Duodenal mucosa (tissue), 2 donors: ENCODE measurements around the gene CTLA4.

Experiments used
- H3K27ac ChIP-seq: one replicate; pipeline ENCODE4 v1.7.0; 2013; ENCODE audit warnings: low read depth, low read length
- H3K27me3 ChIP-seq, 2 donors: one replicate each; pipeline ENCODE4 v1.7.0; 2013; ENCODE audit warnings: low read length in 2 of 2, control low read depth in 1 of 2; ENCODE audit not compliant: insufficient read depth in 2 of 2, control insufficient read depth in 1 of 2
- H3K36me3 ChIP-seq, 2 donors: one replicate each; pipeline ENCODE4 v1.7.0; 2013; ENCODE audit warnings: low read length in 2 of 2, control low read depth in 1 of 2; ENCODE audit not compliant: insufficient read depth in 2 of 2, control insufficient read depth in 1 of 2
- H3K4me1 ChIP-seq, 2 donors: one replicate each; pipeline ENCODE4 v1.7.0; 2013; ENCODE audit warnings: low read length in 2 of 2, control low read depth in 1 of 2; ENCODE audit not compliant: insufficient read depth in 2 of 2, control insufficient read depth in 1 of 2
- H3K4me3 ChIP-seq, 2 donors: one replicate each; pipeline ENCODE4 v1.7.0; 2013; ENCODE audit warnings: low read length in 2 of 2, low read depth in 1 of 2
- H3K9ac ChIP-seq, 2 donors: one replicate each; pipeline ENCODE4 v1.7.0; 2013; ENCODE audit warnings: low read length in 2 of 2, low read depth in 1 of 2
- H3K9me3 ChIP-seq, 2 donors: one replicate each; pipeline ENCODE4 v1.7.0; 2013; ENCODE audit warnings: low read length in 2 of 2, control low read depth in 1 of 2; ENCODE audit not compliant: control insufficient read depth in 1 of 2

CTLA4 gene

DNA sequence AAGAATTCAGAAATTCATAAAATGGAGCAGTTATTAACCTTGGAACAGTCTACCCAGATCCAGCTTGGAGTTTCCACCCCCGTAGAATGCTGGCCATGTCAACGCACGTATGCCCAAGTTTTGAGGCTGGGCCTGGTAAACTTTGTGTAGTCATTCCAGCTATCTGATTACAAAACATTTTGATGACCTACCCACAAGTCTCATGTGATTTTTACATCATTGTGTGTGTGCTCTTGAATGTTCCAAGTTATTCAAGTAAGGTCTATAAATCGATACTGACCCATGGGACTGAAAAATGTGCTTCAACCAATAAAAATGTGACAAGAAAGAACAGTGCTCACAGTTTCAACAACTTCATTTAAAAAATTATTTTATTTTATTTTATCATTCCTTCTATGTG is 36.5 kb downstream of the CTLA4 start:
- Histone ChIP-seq H3K27ac (no peak overlapping the region), H3K27me3 (no peaks in the 10 kb centered on the region), H3K4me1 (peaks cover 11% of the 10 kb centered on the region in 2 donors), H3K4me3 (no peak overlapping the region), H3K9me3 (peaks cover 7 to 9% of the 10 kb centered on the region in 2 donors), H3K9ac (no peak overlapping the region), H3K36me3 (no peaks in the 10 kb centered on the region)

DNA sequence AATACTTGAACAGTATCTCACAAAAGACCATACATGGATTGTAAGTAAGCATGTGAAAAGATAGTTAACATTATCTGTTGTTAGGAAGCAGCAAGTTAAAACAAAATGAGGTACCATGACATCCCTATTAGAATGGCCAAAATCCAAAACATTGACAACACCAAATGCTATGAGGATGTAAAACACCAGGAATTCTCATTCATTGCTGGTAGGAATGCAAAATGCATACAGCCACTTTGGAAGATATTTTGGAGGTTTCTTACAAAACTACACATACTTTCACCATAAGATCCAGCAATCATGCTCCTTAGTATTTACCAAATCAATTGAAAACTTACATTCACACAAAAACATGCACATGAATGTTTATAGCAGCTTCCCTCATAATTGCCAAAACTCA is 38.1 kb downstream of the CTLA4 start:
- H3K27ac ChIP-seq: no peak overlapping the region
- no peaks in the 10 kb centered on the region for H3K27me3 ChIP-seq
- H3K36me3 ChIP-seq: no peaks in the 10 kb centered on the region
- H3K4me1 ChIP-seq: peaks cover 20 to 24% of the 10 kb centered on the region in 2 donors
- H3K9ac ChIP-seq: no peak overlapping the region
- peaks cover 7 to 9% of the 10 kb centered on the region in 2 donors for H3K9me3 ChIP-seq
- no peak overlapping the region for H3K4me3 ChIP-seq

DNA sequence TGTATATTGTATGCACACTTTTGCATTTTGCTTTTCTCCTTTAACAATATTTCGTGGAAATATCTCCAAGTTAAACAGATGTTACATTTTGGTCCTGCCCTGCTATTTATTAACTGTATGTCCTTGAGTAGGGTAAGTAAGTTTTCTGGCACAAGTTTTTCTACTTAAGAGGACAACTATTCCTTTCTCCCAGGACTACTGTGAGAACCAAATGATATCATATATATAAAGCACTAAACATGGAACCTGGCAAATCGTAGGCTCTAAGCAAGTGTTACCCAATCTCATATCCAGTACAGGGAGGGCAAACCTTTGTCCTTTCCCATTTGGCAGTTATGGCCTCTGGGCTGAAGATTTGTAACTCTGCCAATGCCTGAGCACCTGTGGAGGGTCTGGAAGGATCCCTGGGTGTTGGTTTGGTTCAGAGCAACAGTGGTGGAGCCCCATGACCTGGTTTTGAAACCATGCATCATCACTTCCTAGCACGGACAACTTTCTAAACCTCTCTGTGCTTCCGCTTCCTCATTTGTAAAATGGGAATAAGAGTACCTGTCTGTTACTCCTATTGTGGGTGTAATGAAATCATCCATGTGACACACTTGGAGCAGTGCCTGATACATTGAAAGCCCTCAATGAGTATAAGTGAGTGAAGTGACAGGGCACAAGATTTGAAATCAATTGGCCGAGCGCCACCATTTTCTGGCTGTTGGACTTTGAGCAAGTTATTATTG is 40.7 kb downstream of the CTLA4 start:
- H3K9ac ChIP-seq: no peak overlapping the region
- peak overlapping the region in 1 of 2 donors; percentile 23 for H3K4me3 ChIP-seq
- peaks cover 20 to 24% of the 10 kb centered on the region in 2 donors for H3K4me1 ChIP-seq
- H3K27ac ChIP-seq: no peak overlapping the region
- no peaks in the 10 kb centered on the region for H3K27me3 ChIP-seq
- no peaks in the 10 kb centered on the region for H3K9me3 ChIP-seq
- H3K36me3 ChIP-seq: no peaks in the 10 kb centered on the region

DNA sequence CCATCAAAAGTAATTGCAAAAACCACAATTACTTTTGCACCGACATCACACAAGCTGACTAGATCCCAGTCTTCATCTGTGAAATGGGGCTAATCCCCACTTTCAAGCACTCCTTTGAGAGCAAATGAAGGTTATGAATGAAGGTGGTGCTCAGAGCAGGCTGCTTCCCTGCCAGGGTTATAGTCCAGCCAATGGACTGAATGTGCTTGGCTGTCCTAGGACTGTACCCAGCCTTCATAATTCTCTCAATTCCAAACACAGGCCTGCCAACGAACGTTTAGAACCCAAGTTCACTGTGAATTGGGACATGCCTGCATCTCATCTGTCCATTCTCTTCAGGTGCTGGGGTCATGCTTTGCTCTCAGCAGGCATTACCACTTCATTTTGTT is 41.2 kb downstream of the CTLA4 start:
- peak overlapping the region in 1 of 2 donors; percentile 26 for H3K4me3 ChIP-seq
- no peaks in the 10 kb centered on the region for H3K9me3 ChIP-seq
- H3K27ac ChIP-seq: no peak overlapping the region

DNA sequence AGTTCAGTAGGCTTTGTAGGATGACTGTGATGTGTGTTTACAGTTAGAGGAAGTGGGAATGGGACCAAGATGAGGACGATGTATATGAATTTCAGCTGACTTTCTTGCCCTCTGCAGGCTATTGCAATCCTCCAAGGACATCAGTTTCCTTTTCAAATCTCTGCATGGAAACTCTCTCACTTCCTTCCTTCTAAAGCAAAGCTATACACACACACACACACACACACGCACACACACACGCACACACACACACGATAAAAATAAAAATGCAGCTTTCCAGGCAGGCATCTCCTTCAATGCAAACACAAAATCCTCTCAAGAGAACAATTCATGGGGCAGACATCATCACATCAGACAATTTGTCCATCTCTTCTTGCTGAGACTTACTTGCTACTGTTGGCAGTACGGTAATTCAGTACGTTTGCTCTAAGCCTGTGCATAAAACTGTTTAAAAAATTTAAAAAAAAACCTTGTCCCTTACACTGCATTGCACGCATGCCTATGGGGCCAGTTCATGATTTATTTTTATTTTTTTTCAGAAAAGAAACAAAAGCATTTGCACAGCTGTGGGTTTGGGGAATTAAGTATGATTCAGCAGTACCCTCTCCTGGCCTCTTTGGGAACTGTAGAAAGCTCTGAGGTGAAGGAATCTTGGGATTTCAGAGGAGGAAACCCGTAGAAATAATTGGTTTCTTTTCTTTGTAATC is 41.8 kb downstream of the CTLA4 start:
- Histone ChIP-seq H3K9me3 (no peaks in the 10 kb centered on the region), H3K27ac (no peak overlapping the region), H3K36me3 (no peaks in the 10 kb centered on the region), H3K27me3 (no peaks in the 10 kb centered on the region), H3K4me3 (peak overlapping the region; percentile 26 to 29), H3K4me1 (peaks cover 20 to 24% of the 10 kb centered on the region in 2 donors), H3K9ac (no peak overlapping the region)

More for the DNA sequence above, 41.2 kb downstream of the CTLA4 start:
- H3K36me3 ChIP-seq: no peaks in the 10 kb centered on the region
- H3K9ac ChIP-seq: no peak overlapping the region
- H3K4me1 ChIP-seq: peaks cover 20 to 24% of the 10 kb centered on the region in 2 donors
- no peaks in the 10 kb centered on the region for H3K27me3 ChIP-seq

DNA sequence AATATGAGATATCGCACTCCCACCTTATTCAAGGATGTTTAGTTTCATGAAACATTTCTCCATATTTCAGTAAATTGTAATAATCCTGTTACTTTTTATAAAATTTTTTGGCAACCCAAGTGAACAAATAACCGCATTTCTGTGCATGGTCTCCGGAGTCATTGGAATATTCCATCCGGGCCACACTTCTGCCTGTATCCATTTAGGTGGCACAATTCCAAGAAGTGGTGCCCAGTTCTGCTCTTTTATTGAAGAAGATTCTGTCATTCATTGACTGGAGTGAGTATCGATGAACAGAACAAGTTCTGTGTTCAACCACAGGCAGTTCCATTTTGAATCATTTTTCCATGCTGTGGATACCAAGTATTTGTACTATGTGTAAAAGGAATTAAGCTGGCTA is 42.4 kb downstream of the CTLA4 start:
- H3K27ac ChIP-seq: no peak overlapping the region
- no peak overlapping the region for H3K9ac ChIP-seq
- H3K4me3 ChIP-seq: no peak overlapping the region
- peaks cover 20 to 24% of the 10 kb centered on the region in 2 donors for H3K4me1 ChIP-seq
- no peaks in the 10 kb centered on the region for H3K9me3 ChIP-seq
- no peaks in the 10 kb centered on the region for H3K36me3 ChIP-seq
- H3K27me3 ChIP-seq: no peaks in the 10 kb centered on the region

DNA sequence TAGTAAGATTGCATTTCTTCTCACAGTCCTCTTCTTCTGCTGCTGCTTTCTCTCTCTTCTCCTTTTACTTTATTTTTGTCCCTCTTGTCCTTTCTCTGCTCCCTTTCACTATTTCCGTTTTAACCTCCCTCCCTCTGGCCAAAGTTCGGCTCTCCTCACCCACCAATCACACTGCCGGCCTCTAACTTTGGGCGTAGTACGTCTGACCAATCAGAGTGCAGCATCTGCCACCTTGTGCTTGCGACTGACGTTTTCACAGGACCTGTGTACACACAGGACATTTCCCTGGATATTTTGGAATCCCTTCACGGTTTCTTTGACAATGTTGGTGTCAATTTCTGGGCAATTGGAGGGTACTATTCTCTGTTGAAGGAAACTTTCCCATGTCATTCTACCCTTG is 46.4 kb downstream of the CTLA4 start:
- Histone ChIP-seq H3K36me3 (no peaks in the 10 kb centered on the region), H3K27me3 (peaks cover 0 to 4% of the 10 kb centered on the region in 2 donors), H3K4me1 (peaks cover 11 to 13% of the 10 kb centered on the region in 2 donors), H3K9ac (no peak overlapping the region), H3K4me3 (no peak overlapping the region), H3K27ac (no peak overlapping the region), H3K9me3 (no peaks in the 10 kb centered on the region)

DNA sequence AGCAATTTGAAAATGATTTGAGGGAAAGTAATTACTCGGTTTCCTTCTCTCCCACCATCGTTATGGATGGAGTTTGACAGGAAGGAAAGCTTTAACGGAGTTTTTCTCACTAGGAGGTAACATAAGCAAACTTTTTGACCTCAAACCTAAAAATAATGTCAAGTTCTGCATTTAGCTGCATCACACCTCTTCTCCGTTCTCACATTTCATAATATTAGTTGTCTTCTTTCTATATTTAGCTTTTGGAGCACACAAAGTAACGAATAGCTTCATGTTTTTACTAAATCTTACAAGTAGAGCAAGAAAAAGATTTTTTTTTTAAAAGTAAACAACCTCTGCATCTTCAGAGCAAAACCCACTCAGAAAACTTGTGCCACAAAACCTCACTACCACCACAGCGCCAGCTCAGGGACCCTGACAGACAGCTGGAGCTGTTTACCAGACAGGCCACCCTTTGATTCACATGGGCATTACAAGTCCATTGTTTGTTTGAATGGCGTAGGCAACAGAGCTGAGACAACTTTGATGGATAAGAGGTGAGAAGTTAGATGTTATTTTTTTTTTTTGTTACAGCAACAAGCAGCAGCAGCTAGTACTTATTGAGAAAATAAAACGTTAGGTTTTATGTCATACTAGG is 47.1 kb downstream of the CTLA4 start:
- H3K4me1 ChIP-seq: peaks cover 4 to 6% of the 10 kb centered on the region in 2 donors
- no peak overlapping the region for H3K9ac ChIP-seq
- no peak overlapping the region for H3K27ac ChIP-seq
- no peaks in the 10 kb centered on the region for H3K36me3 ChIP-seq
- H3K27me3 ChIP-seq: peaks cover 0 to 4% of the 10 kb centered on the region in 2 donors
- no peak overlapping the region for H3K4me3 ChIP-seq
- no peaks in the 10 kb centered on the region for H3K9me3 ChIP-seq

DNA sequence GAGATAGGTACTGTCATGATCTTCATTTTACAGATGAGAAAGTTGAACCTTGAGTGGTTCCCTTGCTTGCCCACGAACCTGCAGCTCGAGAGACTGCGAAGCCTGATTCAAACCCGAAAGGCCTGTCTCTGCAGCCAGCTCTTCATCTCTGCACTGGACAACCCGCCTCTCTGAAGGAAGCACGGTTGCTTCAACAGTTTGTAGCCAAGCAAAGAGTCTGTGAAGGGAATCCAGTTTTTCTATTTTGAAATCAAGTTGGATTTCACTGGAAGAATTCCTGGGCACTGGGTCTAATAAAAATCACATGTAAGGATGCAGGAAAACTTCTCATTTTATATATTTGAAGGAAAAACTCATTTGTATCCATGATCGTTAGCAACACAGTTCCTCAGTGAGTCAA is 47.7 kb downstream of the CTLA4 start:
- Histone ChIP-seq H3K9me3 (no peaks in the 10 kb centered on the region), H3K27ac (no peak overlapping the region), H3K27me3 (peaks cover 0 to 4% of the 10 kb centered on the region in 2 donors), H3K4me3 (no peak overlapping the region), H3K4me1 (peaks cover 0 to under 1% of the 10 kb centered on the region in 2 donors), H3K36me3 (no peaks in the 10 kb centered on the region), H3K9ac (no peak overlapping the region)

DNA sequence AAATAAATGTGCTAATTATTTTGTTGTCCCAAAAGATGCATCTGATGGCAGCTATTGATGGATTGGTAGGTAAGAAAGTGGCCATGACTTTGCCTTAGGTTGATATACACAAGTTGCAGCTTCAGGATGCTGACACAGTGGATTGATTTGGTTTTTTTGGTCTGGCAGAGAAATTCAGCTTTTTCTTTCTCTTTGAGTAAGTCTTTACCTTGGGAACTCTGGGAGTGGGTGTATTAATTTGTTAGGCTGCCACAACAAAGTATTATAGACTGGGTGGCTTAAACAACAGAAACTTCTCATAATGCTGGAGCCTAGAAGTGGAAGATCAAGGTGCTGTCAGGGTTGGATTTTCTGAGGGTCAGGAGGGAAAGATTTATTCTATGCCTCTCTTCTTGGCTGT is 49.2 kb downstream of the CTLA4 start:
- H3K9me3 ChIP-seq: no peaks in the 10 kb centered on the region
- H3K27ac ChIP-seq: no peak overlapping the region
- peaks cover 0 to 4% of the 10 kb centered on the region in 2 donors for H3K27me3 ChIP-seq
- no peaks in the 10 kb centered on the region for H3K4me1 ChIP-seq
- no peak overlapping the region for H3K9ac ChIP-seq
- H3K4me3 ChIP-seq: no peak overlapping the region
- no peaks in the 10 kb centered on the region for H3K36me3 ChIP-seq
